H54 (cell line): ENCODE results near the gene LTB.

Experiments used
- DNase-seq: peaks from one replicate; pipeline ENCODE4 v3.0.0; 2011; ENCODE audit warnings: low spot score, mixed read lengths; ENCODE audit not compliant: insufficient read length
- FAIRE-seq: peaks from 3 replicates; lab custom pipeline; 2011; peaks lifted over from hg19 to GRCh38; lab: Jason Lieb, UNC
- POLR2A ChIP-seq: IDR thresholded peaks from 2 replicates; pipeline ENCODE4 v1.6.1; 2011; ENCODE audit warnings: low read depth, mild to moderate bottlenecking, low read length

Gene LTB

GRCh38 chr6:31530659-31531058, 51.6 kb downstream of the LTB start:
- no peak for FAIRE-seq
- DNase-seq: no peak
- no peak for TF ChIP-seq POLR2A
